HG03045 (cell line): ENCODE results near the gene DBP.
A peak's percentile ranks its signal among the peaks of the same experiment; 100 is the strongest.

Source experiments
- ATAC-seq: cut with Tn5 transposase; IDR thresholded peaks from one replicate; pipeline ENCODE4 v1.9.1; 2021; ENCODE audit warnings: mild to moderate bottlenecking, moderate library complexity; ENCODE audit not compliant: unreplicated experiment

The DBP gene

GRCh38 chr19:48628486-48629296 is 8.5 kb downstream of the DBP start:
- no peak for ATAC-seq

- ATAC-seq, result no peak
Observed at GRCh38 chr19:48627865-48628314, 9.3 kb downstream of the DBP start.

GRCh38 chr19:48627201-48627864 is 9.8 kb downstream of the DBP start:
- no peak for ATAC-seq

GRCh38 chr19:48625891-48626327 is 11.3 kb downstream of the DBP start:
- ATAC-seq, result no peak

- ATAC-seq, result no peak
Observed at GRCh38 chr19:48624791-48625723, 12.1 kb downstream of the DBP start.

- peak; percentile 57 for ATAC-seq
Observed at GRCh38 chr19:48624067-48624594, 13.0 kb downstream of the DBP start.

GRCh38 chr19:48623556-48624066 is 13.6 kb downstream of the DBP start:
- no peak for ATAC-seq

- no peak for ATAC-seq
Observed at GRCh38 chr19:48619692-48620585, 17.2 kb downstream of the DBP start.

- peak; percentile 77 for ATAC-seq
Observed at GRCh38 chr19:48618916-48619691, 18.1 kb downstream of the DBP start, which contains the start of the genes RPL18 and SPHK2. Gene RPL18, minus strand, starts transcription at chr19:48619178. Its CDS starts 35 bp downstream, at chr19:48619143. Gene SPHK2, plus strand, starts transcription at chr19:48619506. Its CDS starts 1,009 bp downstream, at chr19:48620515.

GRCh38 chr19:48618278-48618915 is 18.8 kb downstream of the DBP start:
- ATAC-seq, result no peak

GRCh38 chr19:48617146-48617937 is 19.8 kb downstream of the DBP start:
- ATAC-seq, result no peak

GRCh38 chr19:48616491-48617056 is 20.6 kb downstream of the DBP start:
- no peak for ATAC-seq

- no peak for ATAC-seq
Observed at GRCh38 chr19:48616041-48616436, 21.1 kb downstream of the DBP start.

- ATAC-seq, result no peak
Observed at GRCh38 chr19:48615231-48616040, 21.7 kb downstream of the DBP start.

GRCh38 chr19:48614436-48615230 is 22.5 kb downstream of the DBP start, which contains the start of gene FAM83E:
Gene FAM83E, minus strand, starts transcription at chr19:48615076. Its CDS starts 1,704 bp downstream, at chr19:48613372.
- ATAC-seq, result no peak
